Measurements from ENCODE around the gene PAQR4.

- TF ChIP-seq CTCF (IDR thresholded peaks at IDR 0.05) (no peak), EP300 (IDR thresholded peaks at IDR 0.05) (no peak)
Measured at GRCh38 chr16:2933136-2933535, 36.0 kb upstream of the PAQR4 start.

Measured in gastroesophageal sphincter (tissue), 3 donors.